SK-MEL-5 (cell line): ENCODE data around the gene IARS1. TPM values are rescaled to one million over a fixed set of nuclear protein-coding genes. Genes with fewer than 3 reads are reported as not detected.
A peak's percentile ranks its signal among the peaks of the same experiment; 100 is the strongest.

ENCODE experiments used
- DNase-seq: peaks from one replicate; pipeline ENCODE4 v3.0.0-alpha.2; 2016; ENCODE audit warnings: low read depth, low spot score
- in situ Hi-C: cut with HindIII; loops from 2 replicates; pipeline ENCODE4 v1.10.0; 2016; ENCODE audit warnings: low sequenced_read_pairs, high pct_unique_total_duplicates, low pct_unique_long_range_greater_than_20kb
- small RNA-seq, 2 experiments: library from RNA; depleted of rRNA; stranded (forward); fragments of <200 nt; gene quantifications; one replicate each; pipeline ENCODE3, GENCODE V24; 2014
- total RNA-seq: library from RNA; depleted of rRNA; stranded (reverse); fragments of >200 nt; shearing (Covaris generic); gene quantifications from 2 replicates; pipeline ENCODE4 v1.2.3, GENCODE V29; 2014; rRNA removed

Gene IARS1
- total RNA-seq, 1 experiment from 2014 or later = 408 TPM

GRCh38 chr9:92265154-92265553, 28.3 kb downstream of the IARS1 start:
- in situ Hi-C loops = no loop called here
- no peak for DNase-seq

- no peak for DNase-seq
- in situ Hi-C loops = no loop called here
These were observed 30.4 kb downstream of the IARS1 start for GRCh38 chr9:92263131-92263530.

- no peak for DNase-seq
- in situ Hi-C loops = no loop called here
These were observed 36.2 kb downstream of the IARS1 start for GRCh38 chr9:92257327-92257726.

- in situ Hi-C loops = no loop called here
- DNase-seq = no peak
These were observed 38.8 kb downstream of the IARS1 start for GRCh38 chr9:92254381-92255337.

GRCh38 chr9:92253656-92254055, 39.8 kb downstream of the IARS1 start:
- DNase-seq = no peak
- in situ Hi-C loops = no loop called here

GRCh38 chr9:92247981-92248380, 45.5 kb downstream of the IARS1 start:
- DNase-seq = no peak
- in situ Hi-C loops = no loop called here

- in situ Hi-C loops = no loop called here
- DNase-seq = peak; percentile 98
These were observed 46.2 kb downstream of the IARS1 start for GRCh38 chr9:92247296-92247695.

GRCh38 chr9:92245005-92245797, 48.3 kb downstream of the IARS1 start:
- no peak for DNase-seq
- in situ Hi-C loops = no loop called here

Small RNAs within 50 kb of the gene (small RNA-seq; reads per million reads assigned to genes)
- gene MIR3651 (0 reads per million in 2 experiments), gene SNORA84 (0.14 to 1.4 reads per million in 2 experiments)

Other genes with a start within 250 kb of the IARS1 start
- 105 and 112 TPM in 2 replicates for gene SPTLC1, start 178.3 kb downstream of the IARS1 start, total RNA-seq
- gene NOL8, start 31.7 kb upstream of the IARS1 start, total RNA-seq = 32.9 and 37.9 TPM in 2 replicates
- 6.3 and 10.6 TPM in 2 replicates for gene CENPP, start 32.3 kb upstream of the IARS1 start, total RNA-seq
- not detected in 2 replicates for gene OGN, start 110.9 kb upstream of the IARS1 start, total RNA-seq
- not detected in 2 replicates for gene OMD, start 130.8 kb upstream of the IARS1 start, total RNA-seq
- not detected in 2 replicates for gene ASPN, start 188.8 kb upstream of the IARS1 start, total RNA-seq
- not detected in 2 replicates for gene ECM2, start 242.3 kb upstream of the IARS1 start, total RNA-seq